Measurements from ENCODE around the gene SLC25A29. TPM values are rescaled to one million over a fixed set of nuclear protein-coding genes. Genes with fewer than 3 reads are reported as not detected.

The SLC25A29 gene
- total and polyA plus RNA-seq, 2 of the 4 experiments (the other 2 are of a cell fraction) = 6.5 to 37.7 TPM

DNA sequence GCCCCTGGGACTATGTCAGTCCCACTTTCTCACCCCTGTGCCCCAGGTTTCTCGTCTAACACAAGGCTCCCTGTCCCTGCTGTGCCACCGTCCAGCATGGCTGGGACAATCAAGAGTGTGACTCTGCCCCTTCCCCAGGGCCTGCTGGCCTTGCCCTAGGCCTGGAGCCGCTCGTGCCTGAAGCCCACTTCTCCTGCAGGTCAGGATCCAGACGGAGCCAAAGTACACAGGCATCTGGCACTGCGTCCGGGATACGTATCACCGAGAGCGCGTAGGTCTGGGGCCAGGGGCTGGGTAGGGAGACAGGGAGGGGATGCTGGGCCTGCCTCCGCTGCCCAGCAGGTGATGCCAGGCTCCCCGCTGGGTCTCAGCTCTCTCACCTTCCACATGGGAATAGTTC is 19.7 kb upstream of the SLC25A29 start:
- H3K23ac ChIP-seq (ENCODE audit: low read depth, low read length) = no peak overlapping the region
- in situ Hi-C loops (cut with MboI; ENCODE audit: low sequenced_read_pairs) = no loop called here

More for the DNA sequence above, 19.7 kb upstream of the SLC25A29 start:
- Histone ChIP-seq H3K9ac (ENCODE audit: low read depth, low read length) (no peak overlapping the region), H2BK120ac (ENCODE audit: low read depth, low read length) (no peak overlapping the region), H3K27me3 (ENCODE audit: control insufficient read depth, insufficient read depth, low read length) (no peaks in the 10 kb centered on the region; the same call in 1 of the 2 replicates), H3K56ac (ENCODE audit: extremely low read depth, insufficient read depth, low read length) (no peak overlapping the region), H3K9me1 (ENCODE audit: insufficient read depth, low read length) (no peaks in the 10 kb centered on the region), H3K4ac (ENCODE audit: low read depth, low read length) (no peak overlapping the region), H2AK9ac (replicated peaks; ENCODE audit: low read depth, low read length, poor library complexity) (no peak overlapping the region), H2BK15ac (ENCODE audit: low read depth, low read length) (no peak overlapping the region), H2AK5ac (ENCODE audit: low read depth, low read length) (no peak overlapping the region), H2BK20ac (ENCODE audit: low read depth, low read length) (no peak overlapping the region), H3K27ac (ENCODE audit: insufficient read depth, low read length) (no peak overlapping the region), H4K5ac (ENCODE audit: low read depth, low read length) (no peak overlapping the region), H3K14ac (replicated peaks; ENCODE audit: low read depth, low read length) (no peak overlapping the region), H2AFZ (replicated peaks; ENCODE audit: low read length, poor library complexity) (no peak overlapping the region), H3K4me2 (ENCODE audit: low read depth, low read length) (no peak overlapping the region), H4K8ac (ENCODE audit: low read depth in 2 of 2, low read length in 2 of 2) (no peak overlapping the region), H3K9me3 (ENCODE audit: control insufficient read depth, insufficient read depth, low read length) (no peaks in the 10 kb centered on the region), H3K79me1 (ENCODE audit: low read depth in 1 of 2, low read length in 2 of 2) (no peaks in the 10 kb centered on the region), H4K91ac (ENCODE audit: insufficient read depth, low read depth, low read length) (no peak overlapping the region), H3K4me1 (ENCODE audit: control insufficient read depth, insufficient read depth, low read length) (no peaks in the 10 kb centered on the region), H3K36me3 (ENCODE audit: control insufficient read depth, insufficient read depth, low read length) (no peaks in the 10 kb centered on the region), H2BK5ac (ENCODE audit: low read depth, low read length, poor library complexity, severe bottlenecking) (no peak overlapping the region), H3K18ac (ENCODE audit: low read depth, low read length) (no peak overlapping the region), H3K4me3 (ENCODE audit: insufficient read depth, low read depth, low read length) (no peak overlapping the region), H4K20me1 (ENCODE audit: insufficient read depth, low read length) (no peaks in the 10 kb centered on the region)
- intact Hi-C loops (cut with micrococcal nuclease) = no loop called here
- ATAC-seq (ENCODE audit: low read depth) (no peak), DNase-seq (no peak)
- ChIA-PET CTCF (no interaction called here), POLR2A (ENCODE audit: unreplicated experiment) (no interaction called here)
- WGBS, 2 experiments (ENCODE audit: extremely low coverage in 2 of 2, insufficient read length in 1 of 2) = 81% methylated on average over 6 of the region's 13 CpGs; no CpG with 5 or more reads in 1 of the 2 experiments
- TF ChIP-seq RFX5 (IDR thresholded peaks at IDR 0.05; ENCODE audit: low read depth, low read length) (no peak), BHLHE40 (IDR thresholded peaks at IDR 0.05; ENCODE audit: low read depth, low read length) (no peak), RAD21 (IDR thresholded peaks at IDR 0.05; ENCODE audit: low read length) (no peak), FOS (IDR thresholded peaks at IDR 0.05; ENCODE audit: low read depth, low read length) (no peak), RCOR1 (IDR thresholded peaks at IDR 0.05; ENCODE audit: insufficient replicate concordance, low read length) (no peak), CEBPB (IDR thresholded peaks at IDR 0.05; ENCODE audit: low read depth, low read length) (no peak), SMC3 (IDR thresholded peaks at IDR 0.05; ENCODE audit: low read depth, low read length) (no peak), MAZ (IDR thresholded peaks at IDR 0.05; ENCODE audit: borderline replicate concordance, low read depth, low read length) (no peak), POLR2A (IDR thresholded peaks at IDR 0.05; ENCODE audit: low read depth, low read length) (no peak), CHD1 (IDR thresholded peaks at IDR 0.05; ENCODE audit: low read depth, low read length) (no peak), NFE2L2 (IDR thresholded peaks at IDR 0.05; ENCODE audit: low read depth, low read length) (no peak), MAFK (IDR thresholded peaks at IDR 0.05; ENCODE audit: low read depth, low read length) (no peak), MXI1 (IDR thresholded peaks at IDR 0.05; ENCODE audit: borderline replicate concordance, low read depth, low read length) (no peak)
- TF ChIP-seq, protein P1, sequence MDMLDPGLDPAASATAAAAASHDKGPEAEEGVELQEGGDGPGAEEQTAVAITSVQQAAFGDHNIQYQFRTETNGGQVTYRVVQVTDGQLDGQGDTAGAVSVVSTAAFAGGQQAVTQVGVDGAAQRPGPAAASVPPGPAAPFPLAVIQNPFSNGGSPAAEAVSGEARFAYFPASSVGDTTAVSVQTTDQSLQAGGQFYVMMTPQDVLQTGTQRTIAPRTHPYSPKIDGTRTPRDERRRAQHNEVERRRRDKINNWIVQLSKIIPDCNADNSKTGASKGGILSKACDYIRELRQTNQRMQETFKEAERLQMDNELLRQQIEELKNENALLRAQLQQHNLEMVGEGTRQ (IDR thresholded peaks at IDR 0.05; ENCODE audit: low read depth, low read length) = no peak
- TF ChIP-seq, protein P2, sequence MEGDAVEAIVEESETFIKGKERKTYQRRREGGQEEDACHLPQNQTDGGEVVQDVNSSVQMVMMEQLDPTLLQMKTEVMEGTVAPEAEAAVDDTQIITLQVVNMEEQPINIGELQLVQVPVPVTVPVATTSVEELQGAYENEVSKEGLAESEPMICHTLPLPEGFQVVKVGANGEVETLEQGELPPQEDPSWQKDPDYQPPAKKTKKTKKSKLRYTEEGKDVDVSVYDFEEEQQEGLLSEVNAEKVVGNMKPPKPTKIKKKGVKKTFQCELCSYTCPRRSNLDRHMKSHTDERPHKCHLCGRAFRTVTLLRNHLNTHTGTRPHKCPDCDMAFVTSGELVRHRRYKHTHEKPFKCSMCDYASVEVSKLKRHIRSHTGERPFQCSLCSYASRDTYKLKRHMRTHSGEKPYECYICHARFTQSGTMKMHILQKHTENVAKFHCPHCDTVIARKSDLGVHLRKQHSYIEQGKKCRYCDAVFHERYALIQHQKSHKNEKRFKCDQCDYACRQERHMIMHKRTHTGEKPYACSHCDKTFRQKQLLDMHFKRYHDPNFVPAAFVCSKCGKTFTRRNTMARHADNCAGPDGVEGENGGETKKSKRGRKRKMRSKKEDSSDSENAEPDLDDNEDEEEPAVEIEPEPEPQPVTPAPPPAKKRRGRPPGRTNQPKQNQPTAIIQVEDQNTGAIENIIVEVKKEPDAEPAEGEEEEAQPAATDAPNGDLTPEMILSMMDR (conservative IDR thresholded peaks at IDR 0.05; ENCODE audit: low read depth, low read length) = no peak
- TF ChIP-seq, protein P3, sequence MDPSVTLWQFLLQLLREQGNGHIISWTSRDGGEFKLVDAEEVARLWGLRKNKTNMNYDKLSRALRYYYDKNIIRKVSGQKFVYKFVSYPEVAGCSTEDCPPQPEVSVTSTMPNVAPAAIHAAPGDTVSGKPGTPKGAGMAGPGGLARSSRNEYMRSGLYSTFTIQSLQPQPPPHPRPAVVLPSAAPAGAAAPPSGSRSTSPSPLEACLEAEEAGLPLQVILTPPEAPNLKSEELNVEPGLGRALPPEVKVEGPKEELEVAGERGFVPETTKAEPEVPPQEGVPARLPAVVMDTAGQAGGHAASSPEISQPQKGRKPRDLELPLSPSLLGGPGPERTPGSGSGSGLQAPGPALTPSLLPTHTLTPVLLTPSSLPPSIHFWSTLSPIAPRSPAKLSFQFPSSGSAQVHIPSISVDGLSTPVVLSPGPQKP (IDR thresholded peaks at IDR 0.05; ENCODE audit: borderline replicate concordance, low read depth, low read length) = no peak
- dilution Hi-C loops (cut with HindIII; ENCODE audit: low sequenced_read_pairs, unreplicated experiment) = no loop called here
- no TSS peak for BruUV-seq (replicated peaks)

Data from IMR-90 (cell line).